Breast epithelium (tissue), 3 donors: Measurements from ENCODE around the gene ZNF429.

Source experiments
- POLR2A ChIP-seq: fragments of 450-650 bp; IDR thresholded peaks from one replicate; pipeline ENCODE4 v1.6.1; 2016; ENCODE audit warnings: antibody characterized with exemption, mild to moderate bottlenecking, moderate library complexity
- TF ChIP-seq, protein P1 (sequence below), 3 donors: fragments of 450-650 bp; IDR thresholded peaks; one replicate each; pipeline ENCODE4 v1.5.1; 2016 to 2017; ENCODE audit warnings: antibody characterized with exemption in 3 of 3, mild to moderate bottlenecking in 3 of 3, moderate library complexity in 3 of 3

DNA sequence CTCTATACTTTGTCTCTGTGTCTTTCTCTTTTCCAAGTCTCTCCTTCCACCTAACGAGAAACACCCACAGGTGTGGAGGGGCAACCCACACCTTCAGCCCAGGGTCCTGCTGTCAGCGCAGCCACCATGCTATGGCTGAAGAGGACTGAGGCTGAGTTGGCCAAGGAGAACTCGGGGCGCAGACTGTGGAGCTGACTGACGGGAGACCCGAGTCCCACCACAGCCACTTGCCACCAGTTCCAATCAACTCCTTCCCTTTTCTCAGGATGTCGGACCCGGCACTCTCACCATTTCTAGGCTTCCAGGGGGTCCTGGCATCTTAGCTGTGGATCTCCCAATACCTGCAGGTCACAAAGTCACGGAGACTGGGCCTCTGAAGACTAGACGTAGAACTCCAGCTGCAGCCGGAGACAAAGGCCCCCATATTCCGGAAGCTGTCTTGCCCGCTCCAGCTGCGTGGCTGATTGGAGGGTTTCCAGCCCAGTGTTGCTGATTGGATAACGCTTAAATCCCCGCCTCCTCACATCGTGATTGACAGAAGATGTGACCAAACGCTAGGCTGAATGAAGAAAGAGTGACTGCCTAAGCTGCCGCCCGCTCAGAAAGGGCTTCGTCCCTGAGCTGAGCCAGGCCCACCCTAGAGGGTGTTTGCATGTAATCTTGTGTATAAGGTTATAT is 63.6 kb downstream of the ZNF429 start:
- TF ChIP-seq, protein P1, sequence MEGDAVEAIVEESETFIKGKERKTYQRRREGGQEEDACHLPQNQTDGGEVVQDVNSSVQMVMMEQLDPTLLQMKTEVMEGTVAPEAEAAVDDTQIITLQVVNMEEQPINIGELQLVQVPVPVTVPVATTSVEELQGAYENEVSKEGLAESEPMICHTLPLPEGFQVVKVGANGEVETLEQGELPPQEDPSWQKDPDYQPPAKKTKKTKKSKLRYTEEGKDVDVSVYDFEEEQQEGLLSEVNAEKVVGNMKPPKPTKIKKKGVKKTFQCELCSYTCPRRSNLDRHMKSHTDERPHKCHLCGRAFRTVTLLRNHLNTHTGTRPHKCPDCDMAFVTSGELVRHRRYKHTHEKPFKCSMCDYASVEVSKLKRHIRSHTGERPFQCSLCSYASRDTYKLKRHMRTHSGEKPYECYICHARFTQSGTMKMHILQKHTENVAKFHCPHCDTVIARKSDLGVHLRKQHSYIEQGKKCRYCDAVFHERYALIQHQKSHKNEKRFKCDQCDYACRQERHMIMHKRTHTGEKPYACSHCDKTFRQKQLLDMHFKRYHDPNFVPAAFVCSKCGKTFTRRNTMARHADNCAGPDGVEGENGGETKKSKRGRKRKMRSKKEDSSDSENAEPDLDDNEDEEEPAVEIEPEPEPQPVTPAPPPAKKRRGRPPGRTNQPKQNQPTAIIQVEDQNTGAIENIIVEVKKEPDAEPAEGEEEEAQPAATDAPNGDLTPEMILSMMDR (IDR thresholded peaks at IDR 0.05), result no peak
- no peak for TF ChIP-seq POLR2A
